Activated CD4-positive, alpha-beta T cell treated with anti-CD3 and anti-CD28 coated beads, Interleukin-2, amount 50 U/mL, for 24 hours (primary cell): ENCODE results near the gene MADCAM1.

ENCODE experiments used
- DNase-seq, 2 donors: peaks; one replicate each; pipeline ENCODE4 v3.0.0-alpha.2; 2020; ENCODE audit warnings: low read depth in 1 of 2, low spot score in 1 of 2

Gene MADCAM1

GRCh38 chr19:531753-532560 lies 35.7 kb downstream of the MADCAM1 start, which contains the start of gene CDC34:
Gene CDC34 (plus strand): TSS chr19:531760. CDS start chr19:531932, 172 bp downstream.
- DNase-seq, result no peak

GRCh38 chr19:532561-533363 lies 36.5 kb downstream of the MADCAM1 start:
- no peak for DNase-seq

GRCh38 chr19:533364-534058 lies 37.2 kb downstream of the MADCAM1 start:
- DNase-seq, result no peak

- no peak for DNase-seq
These were observed 37.8 kb downstream of the MADCAM1 start for GRCh38 chr19:534088-534487.

DNA sequence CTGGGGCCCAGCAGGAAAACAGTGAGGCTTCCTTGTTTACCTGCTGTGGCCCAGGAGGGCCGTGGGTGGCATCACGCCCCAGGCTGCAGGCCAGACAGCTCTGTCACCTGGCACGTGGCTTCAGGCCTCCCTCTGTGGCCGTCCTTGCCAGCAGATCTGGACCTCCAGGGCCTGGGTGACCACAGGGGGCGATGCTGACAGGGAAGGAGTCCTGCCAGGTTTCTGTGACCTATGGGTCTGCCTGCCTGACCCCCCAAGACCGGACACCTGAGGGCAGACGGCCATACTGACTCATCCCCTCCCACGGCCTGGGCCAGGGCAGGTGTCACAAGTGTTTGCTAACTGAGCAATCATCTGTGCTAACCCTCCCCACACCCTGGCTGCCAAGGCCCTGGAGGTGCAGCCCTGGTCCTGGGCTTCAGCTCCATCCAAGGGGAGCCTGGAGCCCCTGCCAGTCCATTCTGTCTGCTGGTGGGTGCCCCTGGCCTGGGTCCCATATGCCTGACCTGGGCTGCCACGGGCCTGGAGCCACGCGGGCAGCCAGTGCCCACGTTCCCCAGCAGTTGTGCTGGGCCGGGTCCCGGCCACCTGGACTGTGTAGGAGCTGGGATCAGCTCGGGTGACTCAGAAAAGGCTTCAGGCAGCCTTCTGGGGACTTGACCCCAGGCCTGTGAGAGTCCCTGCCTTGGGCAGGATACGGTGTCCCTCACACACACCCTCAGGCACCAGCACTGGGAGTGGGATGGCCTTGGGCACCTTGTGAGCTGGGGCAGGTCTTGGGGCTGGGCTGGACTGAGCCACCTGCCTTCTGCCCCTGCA lies 38.9 kb downstream of the MADCAM1 start:
- no peak for DNase-seq

DNA sequence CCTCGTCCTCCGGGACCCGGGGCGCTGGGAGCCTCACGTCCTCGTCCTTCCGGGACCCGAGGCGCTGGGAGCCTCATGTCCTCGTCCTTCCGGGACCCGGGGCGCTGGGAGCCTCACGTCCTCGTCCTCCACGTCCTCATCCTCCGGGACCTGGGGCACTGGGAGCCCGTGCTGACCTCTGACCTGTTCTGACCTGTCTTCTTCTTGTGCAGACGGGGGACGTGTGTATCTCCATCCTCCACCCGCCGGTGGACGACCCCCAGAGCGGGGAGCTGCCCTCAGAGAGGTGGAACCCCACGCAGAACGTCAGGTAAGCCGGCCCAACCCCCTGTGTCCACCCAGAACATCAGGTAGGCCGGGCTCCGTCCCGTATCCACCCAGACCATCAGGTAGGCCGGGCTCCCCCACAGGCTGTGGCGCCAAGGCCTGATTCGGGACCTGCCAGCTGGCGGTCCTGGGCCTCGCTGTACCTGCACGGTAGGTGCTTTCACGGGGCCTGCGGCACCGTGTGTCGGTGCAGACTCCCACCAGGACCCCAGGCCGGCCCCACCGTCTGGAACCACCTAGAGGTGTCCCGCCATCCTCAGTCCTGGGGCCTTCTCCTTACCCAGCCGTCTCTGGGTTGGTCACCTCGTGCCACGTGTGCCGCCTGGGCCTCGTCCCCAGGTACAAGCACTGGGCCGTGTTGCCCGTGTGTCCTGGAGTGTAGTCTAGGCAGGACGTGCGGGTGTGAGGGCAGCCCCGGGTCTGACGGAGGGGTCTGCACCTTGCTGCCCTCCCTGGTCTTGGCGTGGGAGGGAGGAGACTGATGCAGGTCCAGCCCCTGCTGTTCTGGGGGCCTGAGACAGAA lies 40.0 kb downstream of the MADCAM1 start:
- no peak for DNase-seq

DNA sequence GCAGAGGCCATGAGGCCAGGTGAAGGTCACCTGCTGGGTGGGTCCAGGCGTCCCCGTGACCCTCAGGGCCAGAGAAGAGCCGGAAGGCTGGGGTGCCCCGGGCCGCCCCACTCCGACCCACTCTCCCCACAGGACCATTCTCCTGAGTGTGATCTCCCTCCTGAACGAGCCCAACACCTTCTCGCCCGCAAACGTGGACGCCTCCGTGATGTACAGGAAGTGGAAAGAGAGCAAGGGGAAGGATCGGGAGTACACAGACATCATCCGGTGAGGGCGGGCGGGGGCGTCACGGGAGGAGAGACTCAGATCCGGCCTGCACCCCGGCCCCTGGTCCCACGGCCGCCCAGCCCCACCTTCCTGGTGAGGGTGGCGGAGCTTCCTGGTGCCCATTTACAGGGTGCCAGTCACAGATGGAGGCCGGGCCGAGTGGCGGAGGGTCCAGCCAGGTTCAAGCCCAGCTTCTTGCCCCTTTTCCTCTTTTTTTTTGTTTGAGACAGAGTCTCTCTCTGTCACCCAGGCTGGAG lies 40.7 kb downstream of the MADCAM1 start:
- no peak for DNase-seq

GRCh38 chr19:538641-539428 lies 42.5 kb downstream of the MADCAM1 start:
- DNase-seq, result no peak

- DNase-seq, result no peak
These were observed 43.2 kb downstream of the MADCAM1 start for GRCh38 chr19:539429-540030.

DNA sequence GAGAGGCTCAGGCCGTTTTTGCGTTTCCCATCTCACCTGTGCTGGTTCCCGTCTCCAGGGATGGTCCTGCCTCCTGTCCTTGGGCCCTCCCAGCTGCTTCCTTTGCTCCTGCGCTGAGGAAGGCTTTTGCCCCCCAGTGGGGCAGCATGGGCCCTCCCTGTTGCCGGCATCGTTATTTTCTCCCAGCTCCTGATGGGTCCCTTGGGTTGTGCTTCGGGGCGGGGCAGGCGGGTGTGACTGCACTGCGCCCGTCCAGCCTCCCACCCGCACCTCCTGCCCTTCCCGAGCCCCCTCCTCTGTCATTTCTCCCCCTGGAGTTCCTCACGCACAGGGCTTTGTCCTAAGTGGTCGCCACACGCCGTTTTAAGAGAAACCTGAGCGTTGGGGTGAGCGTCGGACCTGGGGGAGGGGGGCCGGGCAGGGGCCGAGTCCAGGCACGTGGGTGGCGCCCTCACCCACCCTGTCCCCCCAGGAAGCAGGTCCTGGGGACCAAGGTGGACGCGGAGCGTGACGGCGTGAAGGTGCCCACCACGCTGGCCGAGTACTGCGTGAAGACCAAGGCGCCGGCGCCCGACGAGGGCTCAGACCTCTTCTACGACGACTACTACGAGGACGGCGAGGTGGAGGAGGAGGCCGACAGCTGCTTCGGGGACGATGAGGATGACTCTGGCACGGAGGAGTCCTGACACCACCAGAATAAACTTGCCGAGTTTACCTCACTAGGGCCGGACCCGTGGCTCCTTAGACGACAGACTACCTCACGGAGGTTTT lies 44.8 kb downstream of the MADCAM1 start:
- DNase-seq, result no peak

GRCh38 chr19:541699-542098 lies 45.4 kb downstream of the MADCAM1 start:
- DNase-seq, result no peak

GRCh38 chr19:542173-542866 lies 46.0 kb downstream of the MADCAM1 start:
- DNase-seq, result no peak

- DNase-seq, result peak; percentile 33 to 55
These were observed 47.8 kb downstream of the MADCAM1 start, which contains the start of gene GZMM for GRCh38 chr19:543910-544608. Gene GZMM (plus strand): TSS chr19:544053. CDS start chr19:544072, 19 bp downstream.

DNA sequence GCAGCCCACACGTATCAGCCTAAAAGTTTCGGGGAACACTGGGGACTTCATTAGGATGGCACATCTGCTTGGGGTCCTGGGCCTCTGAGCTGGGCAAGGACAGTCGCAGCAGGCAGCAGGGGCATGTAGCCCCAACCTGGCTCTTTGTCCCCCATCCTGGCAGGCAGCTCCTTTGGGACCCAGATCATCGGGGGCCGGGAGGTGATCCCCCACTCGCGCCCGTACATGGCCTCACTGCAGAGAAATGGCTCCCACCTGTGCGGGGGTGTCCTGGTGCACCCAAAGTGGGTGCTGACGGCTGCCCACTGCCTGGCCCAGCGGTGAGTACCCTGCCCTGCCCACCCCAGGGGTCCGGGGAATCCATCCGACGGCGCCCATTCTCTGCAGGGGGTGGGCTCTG lies 50.8 kb downstream of the MADCAM1 start:
- DNase-seq, result no peak

GRCh38 chr19:547836-548720 lies 51.8 kb downstream of the MADCAM1 start:
- DNase-seq, result no peak
